H1 (cell line): Measurements from ENCODE around the gene FXYD7. TPM values are rescaled to one million over a fixed set of nuclear protein-coding genes. Genes with fewer than 3 reads are reported as not detected.

Experiments
- BRCA1 ChIP-seq: IDR thresholded peaks from 2 replicates; pipeline ENCODE4 v1.6.1; 2012; ENCODE audit warnings: low read depth, low read length, improper control_type of control experiment
- GTF2F1 ChIP-seq: IDR thresholded peaks from 2 replicates; pipeline ENCODE4 v1.6.1; 2012; ENCODE audit warnings: low read depth, low read length, improper control_type of control experiment, borderline replicate concordance
- SIX5 ChIP-seq: IDR thresholded peaks from 2 replicates; pipeline ENCODE4 v1.6.1; 2011; ENCODE audit warnings: mild to moderate bottlenecking, low read depth, low read length
- polyA plus RNA-seq, 7 experiments: library from polyadenylated mRNA; depleted of rRNA in 3 of 7; stranded (reverse) in 5 of 7; unstranded in 2 of 7; fragments of >200 nt in 5 of 7; fragments of 200-250 nt in 2 of 7; gene quantifications; 1 replicate in 5 of 7; 2 replicates in 1 of 7; 4 replicates in 1 of 7; pipeline versions ENCODE4 v1.2.1 to v1.2.3, GENCODE V29; 2011 to 2013; ENCODE audit warnings: missing spikeins in 2 of 7, mixed read lengths in 2 of 7
- total RNA-seq: library from RNA; stranded (reverse); fragmentation: NEBNext Ultra II Directional; extraction: Animal tissue kit (Norgen Biotek cat#: 25700); gene quantifications from 2 replicates; pipeline ENCODE4 v1.2.1, GENCODE V29; 2021
- TF ChIP-seq, protein P1 (sequence below): IDR thresholded peaks from 2 replicates; pipeline ENCODE4 v1.6.1; 2012; ENCODE audit warnings: low read length, inconsistent platforms
- TF ChIP-seq, protein P2 (sequence below): fragments of 300-600 bp; sonication (generic); IDR thresholded peaks from 2 replicates; pipeline ENCODE4 v1.7.1; 2012; ENCODE audit warnings: low read length, moderate library complexity, mild to moderate bottlenecking, inconsistent platforms; ENCODE audit not compliant: insufficient replicate concordance

FXYD7 gene
- total and polyA plus RNA-seq, 2 of the 8 experiments (the other 6 are each of a cell fraction or from before 2014, with no cell fraction given) = 12.1 to 14.3 TPM

DNA sequence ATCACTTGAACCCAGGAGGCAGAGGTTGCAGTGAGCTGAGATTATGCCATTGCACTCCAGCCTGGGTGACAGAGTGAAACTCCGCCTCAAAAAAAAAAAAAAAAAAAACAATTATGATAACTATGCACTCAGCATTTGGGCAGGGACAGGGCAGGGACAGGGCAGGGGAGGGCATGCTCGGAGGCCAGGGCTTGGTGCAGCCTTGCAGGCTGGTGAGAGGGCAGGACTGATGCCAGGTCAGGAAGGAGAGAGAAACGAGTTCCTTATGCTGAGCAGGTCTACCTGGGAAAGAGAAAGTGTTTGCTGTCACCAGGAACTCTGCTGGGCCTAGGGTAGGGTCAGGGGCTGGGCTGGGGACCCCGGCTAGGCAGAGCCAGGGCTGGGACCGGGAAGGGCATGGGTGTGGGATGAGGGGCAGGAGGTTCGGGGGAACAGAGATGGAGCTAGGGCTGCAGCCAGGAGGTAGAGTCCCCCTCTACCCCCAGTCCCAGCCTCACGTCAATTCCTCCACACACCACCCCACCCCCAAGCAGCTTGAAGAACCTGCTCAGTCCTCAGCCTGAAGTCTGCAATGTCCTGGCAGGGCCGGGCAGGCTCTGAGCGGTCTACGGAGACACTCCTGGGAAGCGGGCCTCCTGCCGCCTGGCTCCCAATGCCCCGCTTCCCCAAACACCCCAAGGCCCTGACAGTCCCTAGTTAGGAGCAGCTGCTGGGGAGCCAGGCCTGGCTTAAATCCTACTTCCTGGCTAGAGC, 24.6 kb upstream of the FXYD7 start (continued):
- TF ChIP-seq, protein P1, sequence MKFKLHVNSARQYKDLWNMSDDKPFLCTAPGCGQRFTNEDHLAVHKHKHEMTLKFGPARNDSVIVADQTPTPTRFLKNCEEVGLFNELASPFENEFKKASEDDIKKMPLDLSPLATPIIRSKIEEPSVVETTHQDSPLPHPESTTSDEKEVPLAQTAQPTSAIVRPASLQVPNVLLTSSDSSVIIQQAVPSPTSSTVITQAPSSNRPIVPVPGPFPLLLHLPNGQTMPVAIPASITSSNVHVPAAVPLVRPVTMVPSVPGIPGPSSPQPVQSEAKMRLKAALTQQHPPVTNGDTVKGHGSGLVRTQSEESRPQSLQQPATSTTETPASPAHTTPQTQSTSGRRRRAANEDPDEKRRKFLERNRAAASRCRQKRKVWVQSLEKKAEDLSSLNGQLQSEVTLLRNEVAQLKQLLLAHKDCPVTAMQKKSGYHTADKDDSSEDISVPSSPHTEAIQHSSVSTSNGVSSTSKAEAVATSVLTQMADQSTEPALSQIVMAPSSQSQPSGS = no peak
- TF ChIP-seq, protein P2, sequence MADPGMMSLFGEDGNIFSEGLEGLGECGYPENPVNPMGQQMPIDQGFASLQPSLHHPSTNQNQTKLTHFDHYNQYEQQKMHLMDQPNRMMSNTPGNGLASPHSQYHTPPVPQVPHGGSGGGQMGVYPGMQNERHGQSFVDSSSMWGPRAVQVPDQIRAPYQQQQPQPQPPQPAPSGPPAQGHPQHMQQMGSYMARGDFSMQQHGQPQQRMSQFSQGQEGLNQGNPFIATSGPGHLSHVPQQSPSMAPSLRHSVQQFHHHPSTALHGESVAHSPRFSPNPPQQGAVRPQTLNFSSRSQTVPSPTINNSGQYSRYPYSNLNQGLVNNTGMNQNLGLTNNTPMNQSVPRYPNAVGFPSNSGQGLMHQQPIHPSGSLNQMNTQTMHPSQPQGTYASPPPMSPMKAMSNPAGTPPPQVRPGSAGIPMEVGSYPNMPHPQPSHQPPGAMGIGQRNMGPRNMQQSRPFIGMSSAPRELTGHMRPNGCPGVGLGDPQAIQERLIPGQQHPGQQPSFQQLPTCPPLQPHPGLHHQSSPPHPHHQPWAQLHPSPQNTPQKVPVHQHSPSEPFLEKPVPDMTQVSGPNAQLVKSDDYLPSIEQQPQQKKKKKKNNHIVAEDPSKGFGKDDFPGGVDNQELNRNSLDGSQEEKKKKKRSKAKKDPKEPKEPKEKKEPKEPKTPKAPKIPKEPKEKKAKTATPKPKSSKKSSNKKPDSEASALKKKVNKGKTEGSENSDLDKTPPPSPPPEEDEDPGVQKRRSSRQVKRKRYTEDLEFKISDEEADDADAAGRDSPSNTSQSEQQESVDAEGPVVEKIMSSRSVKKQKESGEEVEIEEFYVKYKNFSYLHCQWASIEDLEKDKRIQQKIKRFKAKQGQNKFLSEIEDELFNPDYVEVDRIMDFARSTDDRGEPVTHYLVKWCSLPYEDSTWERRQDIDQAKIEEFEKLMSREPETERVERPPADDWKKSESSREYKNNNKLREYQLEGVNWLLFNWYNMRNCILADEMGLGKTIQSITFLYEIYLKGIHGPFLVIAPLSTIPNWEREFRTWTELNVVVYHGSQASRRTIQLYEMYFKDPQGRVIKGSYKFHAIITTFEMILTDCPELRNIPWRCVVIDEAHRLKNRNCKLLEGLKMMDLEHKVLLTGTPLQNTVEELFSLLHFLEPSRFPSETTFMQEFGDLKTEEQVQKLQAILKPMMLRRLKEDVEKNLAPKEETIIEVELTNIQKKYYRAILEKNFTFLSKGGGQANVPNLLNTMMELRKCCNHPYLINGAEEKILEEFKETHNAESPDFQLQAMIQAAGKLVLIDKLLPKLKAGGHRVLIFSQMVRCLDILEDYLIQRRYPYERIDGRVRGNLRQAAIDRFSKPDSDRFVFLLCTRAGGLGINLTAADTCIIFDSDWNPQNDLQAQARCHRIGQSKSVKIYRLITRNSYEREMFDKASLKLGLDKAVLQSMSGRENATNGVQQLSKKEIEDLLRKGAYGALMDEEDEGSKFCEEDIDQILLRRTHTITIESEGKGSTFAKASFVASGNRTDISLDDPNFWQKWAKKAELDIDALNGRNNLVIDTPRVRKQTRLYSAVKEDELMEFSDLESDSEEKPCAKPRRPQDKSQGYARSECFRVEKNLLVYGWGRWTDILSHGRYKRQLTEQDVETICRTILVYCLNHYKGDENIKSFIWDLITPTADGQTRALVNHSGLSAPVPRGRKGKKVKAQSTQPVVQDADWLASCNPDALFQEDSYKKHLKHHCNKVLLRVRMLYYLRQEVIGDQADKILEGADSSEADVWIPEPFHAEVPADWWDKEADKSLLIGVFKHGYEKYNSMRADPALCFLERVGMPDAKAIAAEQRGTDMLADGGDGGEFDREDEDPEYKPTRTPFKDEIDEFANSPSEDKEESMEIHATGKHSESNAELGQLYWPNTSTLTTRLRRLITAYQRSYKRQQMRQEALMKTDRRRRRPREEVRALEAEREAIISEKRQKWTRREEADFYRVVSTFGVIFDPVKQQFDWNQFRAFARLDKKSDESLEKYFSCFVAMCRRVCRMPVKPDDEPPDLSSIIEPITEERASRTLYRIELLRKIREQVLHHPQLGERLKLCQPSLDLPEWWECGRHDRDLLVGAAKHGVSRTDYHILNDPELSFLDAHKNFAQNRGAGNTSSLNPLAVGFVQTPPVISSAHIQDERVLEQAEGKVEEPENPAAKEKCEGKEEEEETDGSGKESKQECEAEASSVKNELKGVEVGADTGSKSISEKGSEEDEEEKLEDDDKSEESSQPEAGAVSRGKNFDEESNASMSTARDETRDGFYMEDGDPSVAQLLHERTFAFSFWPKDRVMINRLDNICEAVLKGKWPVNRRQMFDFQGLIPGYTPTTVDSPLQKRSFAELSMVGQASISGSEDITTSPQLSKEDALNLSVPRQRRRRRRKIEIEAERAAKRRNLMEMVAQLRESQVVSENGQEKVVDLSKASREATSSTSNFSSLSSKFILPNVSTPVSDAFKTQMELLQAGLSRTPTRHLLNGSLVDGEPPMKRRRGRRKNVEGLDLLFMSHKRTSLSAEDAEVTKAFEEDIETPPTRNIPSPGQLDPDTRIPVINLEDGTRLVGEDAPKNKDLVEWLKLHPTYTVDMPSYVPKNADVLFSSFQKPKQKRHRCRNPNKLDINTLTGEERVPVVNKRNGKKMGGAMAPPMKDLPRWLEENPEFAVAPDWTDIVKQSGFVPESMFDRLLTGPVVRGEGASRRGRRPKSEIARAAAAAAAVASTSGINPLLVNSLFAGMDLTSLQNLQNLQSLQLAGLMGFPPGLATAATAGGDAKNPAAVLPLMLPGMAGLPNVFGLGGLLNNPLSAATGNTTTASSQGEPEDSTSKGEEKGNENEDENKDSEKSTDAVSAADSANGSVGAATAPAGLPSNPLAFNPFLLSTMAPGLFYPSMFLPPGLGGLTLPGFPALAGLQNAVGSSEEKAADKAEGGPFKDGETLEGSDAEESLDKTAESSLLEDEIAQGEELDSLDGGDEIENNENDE = no peak
- TF ChIP-seq SIX5 = no peak
- TF ChIP-seq GTF2F1 = no peak
- no peak for TF ChIP-seq BRCA1
